GM11168 (cell line): ENCODE measurements around the gene CPNE6.

ENCODE experiments used
- in situ Hi-C: fragments of 300-500 bp; cut with MboI; formaldehyde crosslinking; loops from one replicate; pipeline ENCODE4 v1.12.0; 2022; ENCODE audit warnings: low sequenced_read_pairs; ENCODE audit not compliant: unreplicated experiment

The CPNE6 gene

DNA sequence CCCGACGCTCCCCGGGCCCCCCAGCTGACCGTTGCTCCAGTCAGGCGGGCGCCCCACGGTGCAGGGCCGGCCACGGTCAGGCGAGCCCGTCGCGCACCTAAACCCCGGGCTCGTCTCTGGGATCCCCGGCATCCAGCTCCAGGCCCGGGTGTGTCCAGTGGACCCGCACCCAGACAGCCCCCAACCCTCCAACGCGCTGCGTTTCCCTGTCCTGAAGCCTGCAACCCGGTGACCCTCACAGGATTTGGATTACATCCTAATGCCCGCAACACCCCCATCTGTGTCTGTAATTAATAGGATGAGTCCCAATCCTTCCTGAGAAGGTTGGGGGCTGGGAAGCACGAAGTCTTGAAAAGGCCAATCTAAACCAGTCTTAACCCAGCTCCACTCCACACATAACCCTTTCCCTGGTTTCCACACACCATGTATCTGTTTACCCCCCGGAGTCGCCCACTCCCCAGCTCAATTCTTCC is 10.4 kb downstream of the CPNE6 start:
- in situ Hi-C loops: loop anchor here (25.0 kb wide), 1 partner anchor 94 kb away; the partner anchor contains the start of gene DHRS4L2

DNA sequence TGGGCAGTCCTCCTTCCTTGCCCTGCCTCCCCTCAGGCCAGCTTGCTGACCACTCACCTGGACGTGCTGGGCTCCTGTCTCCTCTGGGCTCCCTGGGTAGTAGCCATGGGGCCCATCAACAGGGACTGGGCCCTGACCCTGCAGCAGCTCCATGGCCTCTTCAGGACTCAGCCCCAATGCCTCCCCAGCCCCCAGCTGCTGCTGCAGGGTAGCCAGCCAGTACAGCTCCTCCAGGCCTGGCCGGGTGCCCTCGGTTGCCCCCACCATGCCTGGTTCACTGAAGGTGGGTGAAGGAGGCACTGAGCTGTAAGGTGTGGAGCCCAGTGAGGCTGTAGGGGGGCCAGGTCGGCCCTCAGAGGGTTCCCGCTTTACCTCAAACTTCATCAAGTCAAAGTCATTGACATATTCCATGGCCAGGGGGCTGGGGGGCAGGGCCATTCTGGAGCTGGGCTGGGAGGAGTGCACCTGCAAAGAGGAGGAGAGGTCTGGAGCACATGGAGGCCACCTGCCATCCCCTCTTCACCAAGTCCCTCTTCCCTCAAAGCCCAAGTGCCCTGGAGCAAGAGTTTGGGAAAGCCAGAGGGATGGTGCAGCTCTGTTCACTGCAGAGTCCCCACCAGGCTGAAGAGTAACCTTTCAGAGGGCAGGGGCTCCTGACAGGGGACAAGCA is 11.2 kb downstream of the CPNE6 start:
- in situ Hi-C loops: loop anchor here (25.0 kb wide), 1 partner anchor 95 kb away; the partner anchor contains the start of gene DHRS4L2

DNA sequence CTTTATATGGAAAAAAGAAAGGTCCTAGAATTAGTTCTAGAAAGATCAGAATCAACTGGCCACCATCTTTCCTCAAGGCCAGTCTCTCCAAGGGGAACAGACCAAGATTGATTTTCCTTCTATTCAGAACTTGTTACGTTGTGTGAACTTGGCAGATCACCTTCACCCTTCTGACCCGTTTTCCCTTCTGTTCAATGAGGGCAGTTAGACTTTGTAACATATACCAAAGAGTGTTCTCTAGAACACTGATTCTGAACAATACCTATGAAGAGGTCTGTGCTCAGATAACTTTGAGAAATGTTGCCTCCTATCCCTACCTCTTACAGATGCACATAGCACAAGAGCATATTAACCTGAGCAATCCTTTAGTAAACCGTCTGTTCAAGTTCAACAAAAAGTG is 12.1 kb downstream of the CPNE6 start:
- in situ Hi-C loops: loop anchor here (25.0 kb wide), 1 partner anchor 96 kb away; the partner anchor contains the start of gene DHRS4L2

DNA sequence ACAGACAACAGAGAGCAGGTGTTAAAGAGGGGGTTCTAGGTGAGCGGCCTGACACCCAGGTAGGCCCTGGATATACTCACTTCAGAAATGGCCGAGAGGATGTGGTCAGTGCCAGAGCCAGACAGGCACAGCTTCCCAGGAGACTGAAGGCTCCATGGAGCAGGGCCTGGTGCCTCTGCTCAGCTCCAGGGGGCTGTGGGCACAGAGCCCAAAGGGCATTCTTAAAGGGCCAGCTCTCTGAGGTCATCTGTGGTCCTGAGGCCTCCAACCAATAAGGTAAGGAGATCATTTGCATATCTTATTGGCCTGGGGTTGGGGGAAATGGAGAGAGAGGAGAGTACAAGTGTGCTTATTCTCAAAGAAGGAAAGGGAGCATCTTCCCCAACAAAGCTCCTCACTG is 13.1 kb downstream of the CPNE6 start:
- in situ Hi-C loops: loop anchor here (25.0 kb wide), 1 partner anchor 97 kb away; the partner anchor contains the start of gene DHRS4L2

DNA sequence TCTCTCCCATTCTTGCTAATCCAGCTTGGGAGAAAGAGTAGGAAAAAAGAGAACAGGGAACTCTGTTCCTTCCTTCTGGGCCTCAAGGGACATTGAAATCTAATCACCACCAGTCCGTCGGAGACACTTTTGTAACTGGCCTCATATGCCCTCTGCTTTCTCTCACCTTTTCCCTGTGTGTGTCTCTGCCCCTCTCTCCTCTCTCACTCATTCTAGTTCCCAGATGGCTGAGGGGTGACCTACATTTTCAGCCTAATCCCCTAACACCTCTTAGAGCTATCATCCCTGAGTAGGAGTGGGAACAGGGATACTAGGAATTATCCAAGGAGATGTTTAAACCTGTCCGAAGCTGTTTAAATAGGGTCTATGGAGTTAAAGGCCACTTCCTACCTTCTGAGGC is 13.9 kb downstream of the CPNE6 start:
- in situ Hi-C loops: loop anchor here (25.0 kb wide), 1 partner anchor 98 kb away; the partner anchor contains the start of gene DHRS4L2

DNA sequence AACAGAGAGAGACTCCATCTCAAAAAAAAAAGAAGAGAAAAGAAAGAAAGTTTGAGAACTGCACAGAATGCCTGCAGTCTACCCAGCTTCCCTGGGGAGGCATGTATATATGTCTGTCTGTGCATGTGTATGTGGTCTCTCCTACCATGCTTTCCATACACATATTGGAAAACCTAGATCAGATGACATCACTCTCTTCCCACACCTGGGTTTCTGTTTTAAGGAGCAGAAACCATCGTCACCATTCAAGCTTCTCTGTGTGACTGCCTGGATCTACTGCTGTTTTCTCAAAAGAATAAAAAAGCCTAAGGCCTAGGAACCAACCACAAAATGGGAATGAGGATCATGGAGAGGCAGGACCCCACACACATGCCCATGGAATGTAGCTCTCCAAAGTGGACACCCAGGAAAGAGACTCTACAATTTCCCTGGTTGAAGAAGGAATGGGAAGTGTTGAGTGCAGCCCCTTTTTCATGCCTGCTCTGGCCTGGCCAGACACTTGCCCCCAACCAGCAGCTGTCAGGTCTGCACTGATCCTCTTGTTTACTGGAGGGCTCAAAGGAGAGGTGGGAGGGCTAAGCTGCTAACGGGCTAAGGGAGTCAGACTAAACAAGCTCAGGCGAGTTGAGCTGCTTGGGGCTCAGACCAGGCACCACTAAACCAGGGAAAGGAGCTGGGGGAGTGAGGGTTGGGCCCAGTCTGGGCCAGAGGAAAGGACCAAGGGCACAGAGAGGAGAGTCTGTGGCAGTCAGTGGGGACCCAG is 15.0 kb downstream of the CPNE6 start:
- in situ Hi-C loops: loop anchor here (25.0 kb wide), 1 partner anchor 99 kb away; the partner anchor contains the start of gene DHRS4L2

DNA sequence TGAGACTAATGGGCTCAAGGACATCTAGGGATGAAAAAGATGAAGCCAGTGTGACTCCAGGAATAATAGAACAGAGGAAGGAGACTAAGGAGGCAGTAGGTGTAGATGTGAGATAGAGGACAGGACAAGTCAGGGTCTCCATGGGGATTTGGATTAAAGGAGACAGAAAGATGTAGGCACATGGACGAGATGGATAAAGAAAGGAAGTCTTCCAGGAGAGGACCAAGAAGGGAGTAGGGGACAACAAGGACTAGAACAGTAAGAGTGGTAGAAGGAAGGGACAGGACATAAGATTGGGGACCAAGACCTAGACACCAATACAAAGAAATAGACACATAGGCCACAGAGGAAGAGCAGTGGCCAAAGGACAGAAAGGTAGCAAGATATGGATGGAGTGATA is 15.6 kb downstream of the CPNE6 start:
- in situ Hi-C loops: loop anchor here (25.0 kb wide), 1 partner anchor 100 kb away; the partner anchor contains the start of gene DHRS4L2

DNA sequence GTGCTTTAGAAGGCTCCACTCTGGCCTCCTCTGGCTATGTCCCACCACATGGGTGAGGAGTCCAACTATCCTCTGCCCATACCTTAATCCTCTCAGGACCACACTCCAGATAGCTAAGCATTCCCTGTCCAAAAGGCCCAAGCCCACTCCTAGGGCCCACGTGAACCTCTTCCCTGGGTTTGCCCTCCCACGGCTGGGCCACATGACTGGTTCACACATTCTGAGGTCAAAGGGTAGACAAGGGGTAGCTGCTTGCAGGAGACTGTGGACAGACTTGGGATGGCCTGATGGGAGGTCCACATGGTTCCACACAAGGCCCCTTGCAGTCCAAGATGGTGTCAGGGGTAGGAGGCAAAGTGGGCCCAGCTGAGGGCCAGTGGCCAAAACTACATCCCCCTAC is 16.7 kb downstream of the CPNE6 start:
- in situ Hi-C loops: loop anchor here (25.0 kb wide), 1 partner anchor 101 kb away; the partner anchor contains the start of gene DHRS4L2

DNA sequence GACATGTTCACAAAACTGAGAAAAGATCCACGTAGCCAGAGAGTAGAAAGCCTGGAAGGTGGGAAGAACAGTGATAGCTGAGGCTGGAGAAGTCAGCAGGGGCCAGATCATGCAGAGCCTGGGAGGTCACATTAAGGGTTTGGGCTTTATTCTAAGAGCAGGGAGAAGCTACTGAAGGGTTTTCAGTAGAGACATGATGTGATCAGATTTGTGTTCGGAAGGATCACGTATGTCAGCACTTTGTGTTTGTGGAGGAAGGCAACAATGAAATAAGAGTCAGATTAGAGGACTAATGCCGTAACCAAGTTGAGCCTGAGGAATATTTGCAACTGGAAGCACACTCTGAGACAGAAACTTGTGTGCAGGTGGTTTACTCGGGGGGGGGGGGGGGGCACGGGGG is 18.5 kb downstream of the CPNE6 start:
- in situ Hi-C loops: loop anchor here (5.0 to 25.0 kb wide), 2 partner anchors 33 to 103 kb away; partner anchors contain the start of gene DHRS4L2

DNA sequence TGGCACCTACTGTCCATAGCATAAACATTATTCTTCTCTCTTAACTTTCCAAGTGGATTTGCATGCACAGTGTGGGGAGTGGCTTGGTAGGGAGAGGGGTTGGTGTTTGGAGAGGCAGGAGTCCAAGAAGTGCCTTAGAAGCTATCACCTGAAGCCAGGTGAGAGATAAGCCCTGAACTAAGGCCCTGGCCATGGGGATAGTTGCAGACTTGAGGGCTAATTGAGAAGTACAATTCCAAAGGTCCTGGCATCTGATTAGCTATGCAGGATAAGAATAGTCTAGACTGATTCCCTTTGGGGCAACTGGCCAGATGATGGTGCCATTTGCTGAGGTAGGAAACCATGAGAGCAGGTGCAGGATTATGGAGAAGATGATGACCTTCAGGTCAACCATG is 20.7 kb downstream of the CPNE6 start:
- in situ Hi-C loops: loop anchor here (5.0 to 25.0 kb wide), 2 partner anchors 35 to 105 kb away; partner anchors contain the start of gene DHRS4L2

DNA sequence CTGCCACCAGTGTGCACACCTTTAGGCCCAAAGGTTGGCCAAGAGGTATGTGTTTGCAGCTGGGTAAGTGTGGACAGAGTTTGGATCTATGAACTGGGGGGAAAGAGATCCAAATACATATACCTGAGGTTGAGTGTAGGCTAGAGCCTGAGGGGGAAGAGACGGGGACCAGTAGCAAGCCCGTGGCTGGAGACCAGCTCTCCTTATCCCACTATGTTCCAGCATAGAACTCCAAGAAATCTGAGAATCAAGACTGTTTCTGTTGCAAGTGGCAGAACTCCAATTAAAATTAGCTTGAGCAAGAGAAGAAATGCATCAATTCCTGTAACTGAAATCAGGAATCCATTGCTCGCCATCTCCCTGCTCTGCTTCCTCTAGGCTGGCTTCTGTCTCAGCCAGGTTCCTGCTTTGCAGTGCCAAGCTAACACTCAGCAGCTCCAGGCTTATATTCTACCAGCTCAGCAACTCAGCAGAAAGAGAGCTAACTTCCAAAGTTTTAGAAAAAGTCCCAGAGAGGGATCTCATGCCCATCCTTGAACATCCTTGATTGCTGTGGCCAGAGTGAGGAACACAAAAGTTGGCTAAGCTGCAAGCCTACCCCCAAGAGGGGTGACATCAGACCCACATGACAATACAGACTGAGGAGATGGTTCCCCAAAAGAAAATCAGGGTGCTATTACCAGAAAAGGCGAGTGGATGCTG is 21.3 kb downstream of the CPNE6 start:
- in situ Hi-C loops: loop anchor here (5.0 to 25.0 kb wide), 2 partner anchors 35 to 105 kb away; partner anchors contain the start of gene DHRS4L2

DNA sequence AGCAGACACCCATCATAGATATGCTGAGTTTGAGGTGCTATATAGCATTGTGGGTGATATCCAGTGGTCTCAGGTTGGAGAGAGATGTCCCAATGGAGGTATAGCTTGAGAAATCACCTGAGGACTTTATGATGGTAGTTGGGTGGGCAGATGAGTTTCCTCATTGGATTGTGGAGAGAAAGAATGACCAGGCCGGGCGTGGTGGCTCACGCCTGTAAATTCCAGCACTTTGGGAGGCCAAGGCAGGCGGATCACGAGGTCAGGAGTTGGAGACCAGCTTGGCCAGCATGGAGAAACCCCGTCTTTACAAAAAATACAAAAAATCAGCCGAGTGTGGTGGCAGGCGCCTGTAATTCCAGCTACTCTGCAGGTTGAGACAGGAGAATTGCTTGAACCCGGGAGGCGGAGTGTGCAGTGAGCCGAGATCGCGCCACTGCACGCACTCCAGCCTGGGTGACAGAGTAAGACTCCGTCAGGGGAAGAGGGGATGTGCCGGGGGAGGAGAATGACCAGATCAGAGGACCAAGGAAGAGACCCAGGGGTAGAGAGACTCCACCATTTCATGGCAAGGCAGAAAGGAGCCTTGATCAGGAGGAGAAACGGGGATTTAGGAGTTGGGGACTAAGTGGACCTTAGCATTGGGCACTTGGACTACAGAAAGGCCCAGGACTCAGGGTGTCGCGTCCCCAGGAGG is 22.0 kb downstream of the CPNE6 start:
- in situ Hi-C loops: loop anchor here (5.0 to 25.0 kb wide), 2 partner anchors 36 to 106 kb away; partner anchors contain the start of gene DHRS4L2

DNA sequence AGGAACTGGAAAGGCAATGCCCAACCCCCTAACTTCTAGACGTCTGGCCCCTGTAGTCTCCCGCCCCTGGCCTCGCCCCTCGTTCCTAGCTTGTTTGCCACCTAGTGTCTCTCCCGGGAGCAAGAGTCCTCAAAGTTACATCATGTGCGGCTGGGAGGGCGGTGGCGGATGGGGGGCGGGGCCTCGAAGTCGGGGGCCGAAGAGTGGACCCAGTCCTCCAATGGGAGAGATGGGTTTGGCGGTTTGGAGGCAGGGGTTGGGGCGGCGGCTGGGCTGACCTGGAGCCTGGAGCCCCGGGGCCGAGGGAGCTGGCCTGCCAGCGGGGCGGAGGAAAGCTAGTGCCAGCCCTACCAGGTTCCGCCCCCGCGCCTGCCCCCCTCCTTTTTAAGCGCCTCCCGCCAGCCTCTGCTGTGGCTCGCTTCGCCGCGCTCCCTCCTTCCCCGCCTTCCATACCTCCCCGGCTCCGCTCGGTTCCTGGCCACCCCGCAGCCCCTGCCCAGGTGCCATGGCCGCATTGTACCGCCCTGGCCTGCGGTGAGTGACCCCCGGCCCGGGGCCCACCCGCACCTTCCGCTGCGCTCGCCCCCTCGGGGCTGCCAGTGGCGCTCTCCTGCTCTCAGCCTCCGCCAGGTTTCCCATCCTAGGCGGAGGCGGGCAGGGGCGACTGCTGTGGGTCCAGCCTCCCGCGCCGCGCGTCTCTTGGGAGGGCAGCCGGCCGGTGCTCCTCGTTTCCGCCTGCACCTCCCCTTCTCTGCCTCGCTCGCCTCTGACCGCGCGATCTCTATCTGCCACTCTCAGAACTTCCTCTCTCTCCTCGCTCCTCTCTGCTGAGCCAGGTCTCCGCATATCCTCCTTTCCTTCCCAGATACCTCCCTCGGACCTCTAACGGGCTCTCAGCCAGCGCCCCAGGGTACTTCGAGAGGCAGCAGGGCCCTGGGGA is 22.8 kb downstream of the CPNE6 start, which contains the start of gene PCK2:
Gene PCK2 (plus strand): TSS at position 411 of the 940 bp plus-strand sequence. CDS start 95 bp downstream, at position 506.
- in situ Hi-C loops: loop anchor here (5.0 to 25.0 kb wide), 2 partner anchors 37 to 107 kb away; partner anchors contain the start of gene DHRS4L2

DNA sequence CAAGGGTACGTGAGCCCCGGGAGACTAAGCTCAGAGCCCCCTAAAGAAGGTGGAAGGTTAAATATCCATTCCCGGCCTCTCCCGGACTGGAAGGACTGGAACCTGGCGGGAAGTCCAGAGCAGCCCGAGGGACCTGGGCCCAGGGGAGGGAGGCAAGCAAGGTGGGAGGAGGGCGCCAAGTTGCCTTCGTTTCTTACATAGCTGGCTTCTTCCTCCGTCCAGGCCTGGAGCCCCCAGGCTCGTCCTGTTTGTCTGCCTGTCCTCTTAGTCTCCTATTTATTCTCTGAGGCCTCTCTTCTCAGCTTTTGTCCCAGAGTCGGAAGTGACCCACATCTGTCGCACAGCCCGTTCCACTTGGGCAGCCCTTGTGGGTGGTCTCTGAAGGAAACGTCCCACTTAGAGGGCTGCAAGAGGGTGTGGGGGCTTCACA is 23.5 kb downstream of the CPNE6 start:
- in situ Hi-C loops: loop anchor here (5.0 to 25.0 kb wide), 2 partner anchors 38 to 108 kb away; partner anchors contain the start of gene DHRS4L2

DNA sequence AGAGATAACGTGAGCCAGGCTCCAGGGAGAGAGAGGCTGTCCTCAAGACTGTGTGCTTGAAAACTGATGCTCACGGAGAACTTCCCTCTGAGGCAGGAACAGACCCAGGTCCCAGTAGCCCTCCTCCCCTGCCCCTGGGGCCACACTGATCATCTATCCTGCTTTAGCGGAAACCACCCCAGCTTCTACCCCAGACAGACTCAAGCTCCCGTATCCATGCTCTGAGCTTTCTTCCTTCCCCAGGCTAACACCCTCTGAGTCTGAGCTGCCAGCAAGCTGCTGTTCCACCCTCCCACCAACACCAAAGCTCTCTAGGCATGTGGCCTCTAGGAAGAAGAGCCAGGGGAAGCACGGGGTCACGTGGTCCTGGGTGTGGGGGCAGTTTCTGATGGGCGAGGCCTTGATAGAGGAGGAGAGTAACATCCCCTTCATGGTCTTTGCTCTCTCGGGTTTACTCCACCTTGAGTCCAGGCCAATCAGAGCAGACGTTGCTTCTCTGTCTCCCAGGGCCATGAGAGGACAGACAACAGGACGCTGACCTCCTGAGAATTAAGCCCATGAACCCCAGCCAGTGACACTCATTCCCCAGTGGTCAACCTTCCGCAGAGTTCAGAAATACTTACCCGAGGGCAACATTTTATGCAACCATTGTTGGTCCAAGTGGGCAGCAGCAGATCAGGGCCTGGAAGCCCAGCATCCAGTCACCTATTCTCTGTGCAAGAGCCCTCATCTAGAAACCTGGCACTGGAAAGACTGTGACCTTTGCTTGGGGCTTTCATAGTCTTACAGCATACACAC is 24.1 kb downstream of the CPNE6 start:
- in situ Hi-C loops: loop anchor here (25.0 kb wide), 1 partner anchor 108 kb away; the partner anchor contains the start of gene DHRS4L2

DNA sequence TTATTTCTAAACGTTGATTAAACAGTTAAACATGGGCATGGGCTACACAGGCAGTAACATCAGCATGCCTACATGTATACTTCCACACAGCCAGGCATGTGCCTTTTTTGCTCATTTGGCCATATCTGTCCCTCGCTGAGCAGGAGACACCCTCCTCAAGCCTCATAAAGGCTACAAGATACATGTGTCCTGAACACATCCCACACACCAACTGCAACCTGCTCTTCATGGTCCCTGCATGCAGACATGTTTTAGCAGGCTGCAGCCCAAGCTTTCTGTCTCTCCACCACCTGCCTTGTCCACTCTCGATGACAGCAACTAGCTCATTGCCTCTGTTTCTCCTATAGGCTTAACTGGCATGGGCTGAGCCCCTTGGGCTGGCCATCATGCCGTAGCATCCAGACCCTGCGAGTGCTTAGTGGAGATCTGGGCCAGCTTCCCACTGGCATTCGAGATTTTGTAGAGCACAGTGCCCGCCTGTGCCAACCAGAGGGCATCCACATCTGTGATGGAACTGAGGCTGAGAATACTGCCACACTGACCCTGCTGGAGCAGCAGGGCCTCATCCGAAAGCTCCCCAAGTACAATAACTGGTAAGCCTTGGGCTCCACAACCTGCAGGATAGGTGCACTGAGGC is 25.3 kb downstream of the CPNE6 start:
- in situ Hi-C loops: loop anchor here (25.0 kb wide), 1 partner anchor 109 kb away; the partner anchor contains the start of gene DHRS4L2
